Pancreas (tissue), 10 donors: ENCODE data around the gene SHB. TPM values are rescaled to one million over a fixed set of nuclear protein-coding genes. Genes with fewer than 3 reads are reported as not detected.

ENCODE experiments used
- ATAC-seq, 4 donors: fragments of 200-7000 bp; cut with Tn5 transposase; one replicate each; pipeline versions ENCODE4 v1.8.0 to v1.9.1; 2020; ENCODE audit warnings: mild to moderate bottlenecking in 4 of 4, moderate library complexity in 4 of 4
- DNase-seq, 6 donors: peaks; one replicate each; pipeline ENCODE4 v3.0.0-alpha.2; 2020
- FAIRE-seq: peaks from 2 replicates; lab custom pipeline; 2012; peaks lifted over from hg19 to GRCh38; lab: Jason Lieb, UNC
- H3K27ac ChIP-seq, 4 donors: fragments of 200-600 bp; sonication (generic); 1 replicate in 3 of 4; 2 replicates in 1 of 4; pipeline versions ENCODE4 v1.5.0 to v1.8.0; 2020
- H3K27me3 ChIP-seq, 4 donors: fragments of 200-600 bp; one replicate each; pipeline ENCODE4 v1.8.0; 2021
- H3K36me3 ChIP-seq, 3 donors: fragments of 200-600 bp; sonication (generic) in 1 of 3; one replicate each; pipeline versions ENCODE4 v1.5.0 to v1.8.0; 2020 to 2021
- H3K4me1 ChIP-seq, 3 donors: fragments of 200-600 bp; one replicate each; pipeline ENCODE4 v1.8.0; 2021
- H3K4me3 ChIP-seq, 4 donors: fragments of 200-600 bp; sonication (generic) in 2 of 4; one replicate each; pipeline versions ENCODE4 v1.5.0 to v1.8.0; 2020 to 2021
- H3K9me3 ChIP-seq, 4 donors: fragments of 200-600 bp; one replicate each; pipeline ENCODE4 v1.8.0; 2021
- CTCF ChIP-seq, 4 donors: fragments of 200-600 bp; sonication (generic) in 3 of 4; IDR thresholded peaks; one replicate each; pipeline versions ENCODE4 v1.5.0 to v1.8.0; 2021; ENCODE audit warnings: antibody characterized with exemption in 4 of 4
- WGBS, 2 donors: extraction: QIAGEN DNeasy Blood & Tissue Kit; methylation state at CpG; one replicate each; pipeline ENCODE4 v1.1.7; 2013; 5-methylcytosine and 5-hydroxymethylcytosine counted together
- intact Hi-C, 3 donors: fragments of 100-400 bp; cut with DNase I; formaldehyde crosslinking; loops; one replicate each; pipeline versions ENCODE4 v1.11.1 to v1.14.2; 2022
- polyA plus RNA-seq, 2 donors: library from polyadenylated mRNA; stranded (reverse); fragments of 200-250 nt; gene quantifications; one replicate each; pipeline ENCODE4 v1.2.3, GENCODE V29; 2013
- total RNA-seq, 6 donors: library from RNA; stranded (reverse); fragmentation: NEBNext Ultra II Directional in 4 of 6; extraction: Animal tissue kit (Norgen Biotek cat#: 25700) in 4 of 6; gene quantifications; one replicate each; pipeline versions ENCODE4 v1.2.1 to v1.2.4, GENCODE V29; 2021 to 2023
- donor health status: healthy with polysubstance abuse.
- donor health status: DM: no; HTN: no; CAD: no; lungs with moderate emphysema.
- donor health status: DM: no; HTN: no; CAD: no.
- donor health status: control.
- donor health status: control.
- donor health status: Bipolar disorder and iron deficiency.
- donor health status: DM: yes; HTN: yes; CAD: no.
- donor health status: DM: no; HTN: no; CAD: no.
- donor health status: DM: no; HTN: no; CAD: no.
- donor health status: DM: yes; HTN: yes; CAD: no.

SHB gene
- total and polyA plus RNA-seq, 8 donors, result 11.5 to 24.2 (median 19.2) TPM

GRCh38 chr9:37975639-37976038 is 93.4 kb downstream of the SHB start:
- Histone ChIP-seq H3K27me3 (no peaks in the 10 kb centered on the region), H3K27ac (peak overlapping the region in 1 of 4 donors; percentile 74), H3K36me3 (peaks cover 0 to 9% (median 9%) of the 10 kb centered on the region in 3 donors), H3K4me3 (no peak overlapping the region), H3K9me3 (no peaks in the 10 kb centered on the region), H3K4me1 (peaks cover 8 to 35% (median 25%) of the 10 kb centered on the region in 3 donors)
- intact Hi-C loops, result loop anchor here in 1 of 3 donors (10.0 kb wide), 1 partner anchor 61 kb away; no protein-coding TSS in a partner anchor
- no peak for TF ChIP-seq CTCF (IDR thresholded peaks at IDR 0.05)
- no peak for FAIRE-seq
- ATAC-seq, result no peak
- peak in 2 of 6 donors; percentile 17 to 25 for DNase-seq
- 93 to 96% methylated on average over 4 of the region's 4 CpGs for WGBS, 2 donors

- FAIRE-seq (no peak), DNase-seq (peak in 2 of 6 donors; percentile 33 to 61), ATAC-seq (no peak)
- Histone ChIP-seq H3K9me3 (no peaks in the 10 kb centered on the region), H3K27me3 (no peaks in the 10 kb centered on the region), H3K4me1 (peaks cover 11 to 45% (median 32%) of the 10 kb centered on the region in 3 donors), H3K36me3 (peaks cover 0 to 9% (median 9%) of the 10 kb centered on the region in 3 donors), H3K27ac (peak overlapping the region in 1 of 4 donors; percentile 17), H3K4me3 (no peak overlapping the region)
- intact Hi-C loops, result loop anchor here in 1 of 3 donors (10.0 kb wide), 1 partner anchor 60 kb away; no protein-coding TSS in a partner anchor
- no peak for TF ChIP-seq CTCF (IDR thresholded peaks at IDR 0.05)
- 84 to 85% methylated on average over 18 of the region's 18 CpGs for WGBS, 2 donors
Observed at GRCh38 chr9:37974506-37975173, 94.4 kb downstream of the SHB start.

DNA sequence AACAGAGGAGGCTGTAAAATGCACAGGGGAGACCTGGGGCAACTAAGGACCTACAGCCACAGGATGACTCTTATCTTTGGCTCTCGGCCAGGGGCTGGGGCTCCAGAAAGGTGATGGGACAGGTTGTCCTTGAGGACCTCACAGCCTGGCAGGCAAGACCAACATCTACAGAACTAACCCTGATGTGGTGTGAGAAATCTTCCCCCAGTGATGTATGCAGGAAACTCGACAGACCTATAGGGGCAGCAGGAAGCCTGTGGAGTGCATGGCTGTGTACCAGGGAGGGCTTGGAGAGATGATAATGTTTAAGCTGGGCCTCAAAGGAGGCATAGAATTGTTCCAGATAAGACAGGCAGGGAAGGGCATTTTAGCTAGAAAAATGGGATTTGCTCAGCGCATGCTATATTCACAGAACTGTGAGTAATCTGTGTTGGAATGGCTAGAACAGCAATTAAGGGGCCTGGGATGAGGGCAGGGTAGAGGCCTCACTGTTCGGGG is 96.6 kb downstream of the SHB start:
- Histone ChIP-seq H3K36me3 (peaks cover 0 to 9% (median 9%) of the 10 kb centered on the region in 3 donors), H3K27ac (peak overlapping the region in 3 of 4 donors; percentile 7 to 64 (median 10)), H3K4me1 (peaks cover 31 to 61% (median 54%) of the 10 kb centered on the region in 3 donors), H3K27me3 (no peaks in the 10 kb centered on the region), H3K9me3 (no peaks in the 10 kb centered on the region), H3K4me3 (no peak overlapping the region)
- TF ChIP-seq CTCF (IDR thresholded peaks at IDR 0.05), result no peak
- ATAC-seq (no peak), DNase-seq (peak in 5 of 6 donors; percentile 43 to 65 (median 56)), FAIRE-seq (no peak)
- 55 to 65% methylated on average over 4 of the region's 4 CpGs for WGBS, 2 donors
- intact Hi-C loops, result loop anchor here in 1 of 3 donors (10.0 kb wide), 1 partner anchor 58 kb away; no protein-coding TSS in a partner anchor

DNA sequence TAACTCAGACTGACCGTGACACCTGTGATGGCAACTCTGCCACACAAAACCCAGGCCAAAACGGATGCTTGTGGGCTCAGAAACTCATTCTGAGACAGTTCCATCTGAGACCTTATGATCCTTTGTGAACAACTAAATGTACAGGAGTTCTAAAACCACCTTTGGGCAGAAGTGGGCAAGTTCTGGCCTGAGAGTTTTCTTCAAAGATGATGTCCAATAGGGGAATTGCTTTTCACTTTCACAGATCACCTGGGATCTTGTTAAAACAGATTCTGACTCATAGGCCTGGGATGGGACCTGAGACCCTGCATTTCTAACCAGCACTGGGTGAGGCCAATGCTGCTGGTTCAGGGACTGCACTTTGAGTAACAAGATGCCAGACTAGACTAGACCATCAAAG is 97.3 kb downstream of the SHB start:
- ATAC-seq (no peak), DNase-seq (no peak), FAIRE-seq (no peak)
- WGBS, 2 donors, result 85 to 93% methylated on average over 2 of the region's 2 CpGs
- peak overlapping the region in 3 of 4 donors; percentile 7 to 64 (median 10) for H3K27ac ChIP-seq
- no peak for TF ChIP-seq CTCF (IDR thresholded peaks at IDR 0.05)
- peaks cover 0 to 9% (median 9%) of the 10 kb centered on the region in 3 donors for H3K36me3 ChIP-seq
- H3K4me1 ChIP-seq, result peaks cover 38 to 61% (median 54%) of the 10 kb centered on the region in 3 donors
- no peaks in the 10 kb centered on the region for H3K27me3 ChIP-seq
- H3K9me3 ChIP-seq, result no peaks in the 10 kb centered on the region
- intact Hi-C loops, result loop anchor here in 1 of 3 donors (10.0 kb wide), 1 partner anchor 57 kb away; no protein-coding TSS in a partner anchor
- no peak overlapping the region for H3K4me3 ChIP-seq
